ENCODE measurements around the gene FCER2.
"Not testable (repeated sequence)": the region's sequence is repeated elsewhere in the genome, so short reads cannot be mapped to it uniquely, and the experiment has no call there.

The FCER2 gene

GRCh38 chr19:7645163-7645562 lies 56.8 kb downstream of the FCER2 start:
- DNase-seq: no peak

- DNase-seq: no peak
Observed at GRCh38 chr19:7644550-7644877, 57.4 kb downstream of the FCER2 start.

- DNase-seq: not testable (repeated sequence)
Observed at GRCh38 chr19:7643629-7644549, 58.0 kb downstream of the FCER2 start.

GRCh38 chr19:7643031-7643415 lies 58.9 kb downstream of the FCER2 start:
- no peak for DNase-seq

GRCh38 chr19:7642295-7643030 lies 59.5 kb downstream of the FCER2 start:
- DNase-seq: no peak

GRCh38 chr19:7641290-7642276 lies 60.3 kb downstream of the FCER2 start:
- DNase-seq: no peak

GRCh38 chr19:7640803-7641202 lies 61.1 kb downstream of the FCER2 start:
- no peak for DNase-seq

- no peak for DNase-seq
Observed at GRCh38 chr19:7639863-7640348, 62.0 kb downstream of the FCER2 start.

- no peak for DNase-seq
Observed at GRCh38 chr19:7638802-7639465, 63.0 kb downstream of the FCER2 start.

Data from retina (tissue), 1 donor.